SU-DHL-6 (cell line): Measurements from ENCODE around the gene CCDC74A.
"Not testable (repeated sequence)": the region's sequence is repeated elsewhere in the genome, so short reads cannot be mapped to it uniquely, and the experiment has no call there.

ENCODE experiments used
- EZH2phosphoT487 ChIP-seq: fragments of 200-600 bp; sonication (generic), shearing (Covaris generic); conservative IDR thresholded peaks from 2 replicates; pipeline ENCODE4 v1.6.1; 2018; ENCODE audit warnings: mild to moderate bottlenecking, antibody characterized with exemption, low read length, moderate library complexity, mixed read lengths
- TF ChIP-seq, protein P1 (sequence below): fragments of 200-600 bp; sonication (generic); IDR thresholded peaks from one replicate; pipeline ENCODE4 v1.5.1; 2017; ENCODE audit warnings: antibody characterized with exemption, mild to moderate bottlenecking, low read length, moderate library complexity; ENCODE audit not compliant: insufficient read depth, poor library complexity, severe bottlenecking

- TF ChIP-seq, protein P1, sequence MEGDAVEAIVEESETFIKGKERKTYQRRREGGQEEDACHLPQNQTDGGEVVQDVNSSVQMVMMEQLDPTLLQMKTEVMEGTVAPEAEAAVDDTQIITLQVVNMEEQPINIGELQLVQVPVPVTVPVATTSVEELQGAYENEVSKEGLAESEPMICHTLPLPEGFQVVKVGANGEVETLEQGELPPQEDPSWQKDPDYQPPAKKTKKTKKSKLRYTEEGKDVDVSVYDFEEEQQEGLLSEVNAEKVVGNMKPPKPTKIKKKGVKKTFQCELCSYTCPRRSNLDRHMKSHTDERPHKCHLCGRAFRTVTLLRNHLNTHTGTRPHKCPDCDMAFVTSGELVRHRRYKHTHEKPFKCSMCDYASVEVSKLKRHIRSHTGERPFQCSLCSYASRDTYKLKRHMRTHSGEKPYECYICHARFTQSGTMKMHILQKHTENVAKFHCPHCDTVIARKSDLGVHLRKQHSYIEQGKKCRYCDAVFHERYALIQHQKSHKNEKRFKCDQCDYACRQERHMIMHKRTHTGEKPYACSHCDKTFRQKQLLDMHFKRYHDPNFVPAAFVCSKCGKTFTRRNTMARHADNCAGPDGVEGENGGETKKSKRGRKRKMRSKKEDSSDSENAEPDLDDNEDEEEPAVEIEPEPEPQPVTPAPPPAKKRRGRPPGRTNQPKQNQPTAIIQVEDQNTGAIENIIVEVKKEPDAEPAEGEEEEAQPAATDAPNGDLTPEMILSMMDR = not testable (repeated sequence)
- TF ChIP-seq EZH2phosphoT487 = not testable (repeated sequence)
Observed at GRCh38 chr2:131478074-131478849, 49.4 kb upstream of the CCDC74A start.
